Vagina (tissue), 2 donors: ENCODE measurements around the gene TNFAIP3.

Experiments
- POLR2A ChIP-seq, 2 donors: fragments of 450-650 bp; IDR thresholded peaks; one replicate each; pipeline ENCODE4 v1.6.1; 2017; ENCODE audit warnings: antibody characterized with exemption in 2 of 2, mild to moderate bottlenecking in 2 of 2, moderate library complexity in 2 of 2
- POLR2AphosphoS5 ChIP-seq, 2 donors: sonication (generic); formaldehyde crosslinking; IDR thresholded peaks; one replicate each; pipeline ENCODE4 v1.9.0; 2017; ENCODE audit warnings: antibody characterized with exemption in 2 of 2, mild to moderate bottlenecking in 2 of 2, low read depth in 1 of 2; ENCODE audit not compliant: insufficient read depth in 1 of 2
- TF ChIP-seq, protein P1 (sequence below), 3 experiments: fragments of 450-650 bp in 2 of 3; fragments of 200-600 bp in 1 of 3; sonication (generic) in 1 of 3; IDR thresholded peaks; one replicate each; pipeline ENCODE4 v1.5.1; 2017 to 2019; ENCODE audit warnings: antibody characterized with exemption in 3 of 3, mild to moderate bottlenecking in 2 of 3, moderate library complexity in 2 of 3

DNA sequence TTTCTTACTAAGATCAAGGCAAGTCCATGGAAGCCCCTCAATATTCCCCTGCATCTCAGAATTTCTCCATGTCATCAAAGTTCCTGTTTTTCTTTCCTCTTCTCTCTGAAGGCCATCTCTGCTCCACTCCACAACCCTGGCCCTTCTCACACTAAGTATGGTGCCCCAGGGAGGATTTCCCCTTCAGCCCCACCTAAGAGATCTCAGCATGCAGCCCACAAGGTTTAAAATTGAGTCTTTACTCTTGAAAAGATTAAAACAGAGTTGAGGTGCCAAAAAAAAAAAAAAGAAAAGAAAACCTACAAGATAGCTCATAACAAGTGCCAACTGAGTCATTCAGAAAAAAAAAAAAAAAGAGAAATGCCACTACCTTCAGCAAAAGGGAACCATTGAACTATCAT lies 36.5 kb upstream of the TNFAIP3 start:
- TF ChIP-seq, protein P1, sequence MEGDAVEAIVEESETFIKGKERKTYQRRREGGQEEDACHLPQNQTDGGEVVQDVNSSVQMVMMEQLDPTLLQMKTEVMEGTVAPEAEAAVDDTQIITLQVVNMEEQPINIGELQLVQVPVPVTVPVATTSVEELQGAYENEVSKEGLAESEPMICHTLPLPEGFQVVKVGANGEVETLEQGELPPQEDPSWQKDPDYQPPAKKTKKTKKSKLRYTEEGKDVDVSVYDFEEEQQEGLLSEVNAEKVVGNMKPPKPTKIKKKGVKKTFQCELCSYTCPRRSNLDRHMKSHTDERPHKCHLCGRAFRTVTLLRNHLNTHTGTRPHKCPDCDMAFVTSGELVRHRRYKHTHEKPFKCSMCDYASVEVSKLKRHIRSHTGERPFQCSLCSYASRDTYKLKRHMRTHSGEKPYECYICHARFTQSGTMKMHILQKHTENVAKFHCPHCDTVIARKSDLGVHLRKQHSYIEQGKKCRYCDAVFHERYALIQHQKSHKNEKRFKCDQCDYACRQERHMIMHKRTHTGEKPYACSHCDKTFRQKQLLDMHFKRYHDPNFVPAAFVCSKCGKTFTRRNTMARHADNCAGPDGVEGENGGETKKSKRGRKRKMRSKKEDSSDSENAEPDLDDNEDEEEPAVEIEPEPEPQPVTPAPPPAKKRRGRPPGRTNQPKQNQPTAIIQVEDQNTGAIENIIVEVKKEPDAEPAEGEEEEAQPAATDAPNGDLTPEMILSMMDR (IDR thresholded peaks at IDR 0.05): no peak
- TF ChIP-seq POLR2A (IDR thresholded peaks at IDR 0.05): no peak
- no peak for TF ChIP-seq POLR2AphosphoS5 (IDR thresholded peaks at IDR 0.05; ENCODE audit: insufficient read depth in 1 of 2, low read depth in 1 of 2)
